Measurements from ENCODE around the gene GBX1.

Gene GBX1

GRCh38 chr7:151193203-151193978 is 25.9 kb upstream of the GBX1 start:
- no peak for DNase-seq

GRCh38 chr7:151192002-151192539 is 24.6 kb upstream of the GBX1 start:
- DNase-seq = no peak

GRCh38 chr7:151191544-151191943 is 24.1 kb upstream of the GBX1 start:
- no peak for DNase-seq

- DNase-seq = no peak
These were observed 21.5 kb upstream of the GBX1 start for GRCh38 chr7:151189038-151189437.

- no peak for DNase-seq
These were observed 20.7 kb upstream of the GBX1 start for GRCh38 chr7:151188252-151188542.

- no peak for DNase-seq
These were observed 20.1 kb upstream of the GBX1 start for GRCh38 chr7:151187409-151188251.

GRCh38 chr7:151186640-151187408 is 19.3 kb upstream of the GBX1 start, which contains the start of gene ASB10:
TSS of gene ASB10 (minus strand) at chr7:151187250. CDS start at chr7:151187130, 120 bp downstream.
- DNase-seq = no peak

- DNase-seq = no peak
These were observed 18.5 kb upstream of the GBX1 start for GRCh38 chr7:151185762-151186639.

- no peak for DNase-seq
These were observed 13.5 kb upstream of the GBX1 start for GRCh38 chr7:151181011-151181431.

- DNase-seq = no peak
These were observed 12.5 kb upstream of the GBX1 start for GRCh38 chr7:151179946-151180345.

GRCh38 chr7:151179287-151179860 is 11.9 kb upstream of the GBX1 start:
- no peak for DNase-seq

GRCh38 chr7:151178831-151179230 is 11.3 kb upstream of the GBX1 start:
- DNase-seq = no peak

- DNase-seq = no peak
These were observed 10.7 kb upstream of the GBX1 start for GRCh38 chr7:151178236-151178635.

- DNase-seq = no peak
These were observed 9.8 kb upstream of the GBX1 start for GRCh38 chr7:151177310-151177709.

GRCh38 chr7:151176401-151176800 is 8.9 kb upstream of the GBX1 start:
- DNase-seq = no peak

GRCh38 chr7:151175793-151176311 is 8.4 kb upstream of the GBX1 start:
- DNase-seq = no peak

GRCh38 chr7:151175047-151175792 is 7.7 kb upstream of the GBX1 start:
- DNase-seq = no peak

- no peak for DNase-seq
These were observed 7.0 kb upstream of the GBX1 start for GRCh38 chr7:151174246-151175046.

- DNase-seq = no peak
These were observed 6.1 kb upstream of the GBX1 start for GRCh38 chr7:151173386-151174245.
